ENCODE data around the gene VEGFA.

GRCh38 chr6:43735642-43736199, 34.3 kb upstream of the VEGFA start:
- TF ChIP-seq CTCF (IDR thresholded peaks at IDR 0.05), result no peak
- TF ChIP-seq POLR2A (IDR thresholded peaks at IDR 0.05), result no peak

Data from lower leg skin (tissue), 3 donors.